Keratinocyte (primary cell): Measurements from ENCODE around the gene ZBTB17.

Experiments
- EZH2 ChIP-seq: IDR thresholded peaks from one replicate; pipeline ENCODE4 v1.6.1; 2012; ENCODE audit warnings: inconsistent platforms, mild to moderate bottlenecking, low read length, moderate library complexity
- TF ChIP-seq, protein P1 (sequence below), 3 experiments: IDR thresholded peaks in 1 of 3; conservative IDR thresholded peaks in 1 of 3; optimal IDR thresholded peaks in 1 of 3; 2 replicates in 2 of 3; 3 replicates in 1 of 3; pipeline versions ENCODE3 to v1.5.1; 2011; ENCODE audit warnings: low read length in 3 of 3, mild to moderate bottlenecking in 3 of 3, moderate library complexity in 2 of 3, control low read depth in 1 of 3, inconsistent platforms in 1 of 3; ENCODE audit not compliant: insufficient read depth in 2 of 3; ENCODE audit errors: extremely low read depth in 1 of 3

DNA sequence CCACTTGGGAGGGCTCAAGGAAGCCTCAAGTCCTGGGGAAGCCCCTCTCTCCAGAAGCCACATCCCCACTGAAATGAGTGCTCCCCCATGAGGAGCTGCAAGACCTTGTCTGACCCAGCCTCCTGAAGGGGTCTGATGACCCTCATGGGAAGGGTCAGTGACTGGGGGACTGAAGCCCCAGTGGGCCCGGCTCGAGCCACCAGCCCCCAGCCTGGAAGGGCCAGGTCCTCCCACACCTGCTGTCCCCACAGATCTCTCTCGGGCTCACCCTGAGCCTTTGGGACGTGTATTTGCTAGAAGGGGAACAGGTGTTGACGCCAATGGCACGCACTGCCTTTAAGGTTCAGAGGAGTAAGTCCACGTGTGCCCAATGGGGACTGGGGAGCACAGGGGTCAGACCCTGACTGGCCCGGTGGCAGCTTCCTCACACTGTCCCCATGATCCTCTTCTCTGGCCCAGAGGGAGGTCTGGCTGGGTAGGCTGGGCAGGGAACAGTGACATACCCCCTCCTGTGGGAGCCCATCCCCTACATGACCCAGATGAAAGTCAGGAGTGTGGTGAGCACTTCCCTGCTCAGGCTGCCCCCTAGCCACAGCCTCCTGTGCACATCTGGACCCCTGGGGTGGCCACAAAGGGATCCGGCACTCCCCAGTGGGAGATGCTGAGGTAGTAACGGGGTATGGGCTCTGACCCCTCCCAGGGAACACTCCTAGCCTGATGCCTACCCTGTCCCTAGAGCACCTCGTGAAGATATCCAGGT is 15.7 kb upstream of the ZBTB17 start:
- TF ChIP-seq, protein P1, sequence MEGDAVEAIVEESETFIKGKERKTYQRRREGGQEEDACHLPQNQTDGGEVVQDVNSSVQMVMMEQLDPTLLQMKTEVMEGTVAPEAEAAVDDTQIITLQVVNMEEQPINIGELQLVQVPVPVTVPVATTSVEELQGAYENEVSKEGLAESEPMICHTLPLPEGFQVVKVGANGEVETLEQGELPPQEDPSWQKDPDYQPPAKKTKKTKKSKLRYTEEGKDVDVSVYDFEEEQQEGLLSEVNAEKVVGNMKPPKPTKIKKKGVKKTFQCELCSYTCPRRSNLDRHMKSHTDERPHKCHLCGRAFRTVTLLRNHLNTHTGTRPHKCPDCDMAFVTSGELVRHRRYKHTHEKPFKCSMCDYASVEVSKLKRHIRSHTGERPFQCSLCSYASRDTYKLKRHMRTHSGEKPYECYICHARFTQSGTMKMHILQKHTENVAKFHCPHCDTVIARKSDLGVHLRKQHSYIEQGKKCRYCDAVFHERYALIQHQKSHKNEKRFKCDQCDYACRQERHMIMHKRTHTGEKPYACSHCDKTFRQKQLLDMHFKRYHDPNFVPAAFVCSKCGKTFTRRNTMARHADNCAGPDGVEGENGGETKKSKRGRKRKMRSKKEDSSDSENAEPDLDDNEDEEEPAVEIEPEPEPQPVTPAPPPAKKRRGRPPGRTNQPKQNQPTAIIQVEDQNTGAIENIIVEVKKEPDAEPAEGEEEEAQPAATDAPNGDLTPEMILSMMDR (optimal IDR thresholded peaks at IDR 0.05 in 1 of 3, IDR thresholded peaks at IDR 0.05 in 1 of 3, conservative IDR thresholded peaks at IDR 0.05 in 1 of 3; ENCODE audit: extremely low read depth in 1 of 3, insufficient read depth in 2 of 3, low read length in 3 of 3): no peak
- TF ChIP-seq EZH2: no peak
